Stimulated activated CD4-positive, alpha-beta T cell treated with anti-CD3 and anti-CD28 coated beads, Interleukin-12 subunit alpha, Interleukin-12 subunit beta, amount 100 ng/mL, for 4 hours (primary cell): Measurements from ENCODE around the gene PCP2.

ENCODE experiments used
- DNase-seq: peaks from one replicate; pipeline ENCODE4 v3.0.0-alpha.2; 2020

The PCP2 gene

DNA sequence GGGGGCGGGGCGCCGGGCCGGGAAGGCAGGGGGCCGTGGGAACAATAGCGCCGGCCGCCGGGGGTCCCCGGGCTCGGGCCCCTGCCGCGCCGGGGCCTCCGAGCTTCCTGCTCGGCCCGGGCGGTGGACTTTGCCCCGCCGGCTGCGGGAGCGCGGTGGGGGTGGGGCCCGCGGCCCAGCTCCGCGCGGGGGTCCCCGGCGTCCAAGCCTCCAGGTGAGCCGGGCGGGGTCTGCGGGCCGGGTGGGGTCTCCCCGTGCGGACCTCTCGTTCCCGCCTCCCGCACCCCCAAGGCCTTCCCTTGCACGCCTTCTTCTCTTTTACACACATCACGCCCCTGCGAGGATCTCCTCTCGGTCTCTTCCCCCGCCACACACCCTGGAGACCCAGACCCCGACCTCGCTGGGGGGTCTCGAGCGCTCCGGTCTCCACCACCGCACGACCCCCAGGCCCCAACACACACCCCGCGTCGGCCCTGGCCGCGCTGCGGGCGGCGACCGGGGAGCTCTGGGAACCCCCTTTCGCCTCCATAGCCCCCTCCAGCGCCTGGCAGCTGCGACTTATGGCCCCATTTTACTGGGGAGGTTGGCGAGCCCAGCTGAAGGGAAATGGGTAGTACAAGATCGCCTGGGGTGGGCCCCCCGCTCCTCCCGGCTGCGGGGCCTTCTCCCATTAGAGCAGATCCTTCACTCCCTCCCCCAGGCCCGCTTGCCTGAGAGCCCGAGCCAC, 37.1 kb downstream of the PCP2 start:
- no peak for DNase-seq

DNA sequence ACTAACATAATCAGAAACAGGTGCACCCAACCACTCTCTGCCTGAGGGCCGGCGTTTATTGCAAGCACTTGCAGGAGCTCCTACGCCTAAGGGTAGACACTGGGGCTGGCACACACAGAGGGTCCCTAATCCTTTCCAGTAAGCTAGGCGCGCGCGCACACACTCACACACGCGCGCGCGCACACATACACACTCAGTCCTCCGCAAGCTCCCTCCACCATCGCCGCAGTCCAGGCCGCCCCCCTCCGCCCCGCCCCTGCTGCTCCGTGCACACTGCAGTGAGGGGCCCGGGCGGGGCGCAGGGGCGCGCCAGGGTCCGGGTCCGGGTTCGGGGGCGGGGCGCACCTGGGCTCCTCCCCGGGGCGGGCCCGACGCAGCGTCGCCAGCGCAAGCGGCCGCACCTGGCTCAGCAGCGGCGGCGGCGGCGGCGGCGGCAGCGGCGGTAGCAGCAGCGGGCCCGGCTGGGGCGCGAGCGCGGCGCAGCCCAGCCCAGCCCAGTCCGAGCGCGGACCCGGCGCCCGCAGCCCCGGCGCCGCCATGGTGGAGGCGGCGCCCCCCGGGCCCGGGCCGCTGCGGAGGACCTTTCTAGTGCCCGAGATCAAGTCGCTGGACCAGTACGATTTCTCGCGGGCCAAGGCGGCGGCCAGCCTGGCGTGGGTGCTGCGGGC, 37.9 kb downstream of the PCP2 start, which contains the start of gene CAMSAP3:
CAMSAP3 (plus strand) TSS at position 398 of the 668 bp plus-strand sequence; CDS start at position 538, 140 bp downstream.
- peak; percentile 36 for DNase-seq

DNA sequence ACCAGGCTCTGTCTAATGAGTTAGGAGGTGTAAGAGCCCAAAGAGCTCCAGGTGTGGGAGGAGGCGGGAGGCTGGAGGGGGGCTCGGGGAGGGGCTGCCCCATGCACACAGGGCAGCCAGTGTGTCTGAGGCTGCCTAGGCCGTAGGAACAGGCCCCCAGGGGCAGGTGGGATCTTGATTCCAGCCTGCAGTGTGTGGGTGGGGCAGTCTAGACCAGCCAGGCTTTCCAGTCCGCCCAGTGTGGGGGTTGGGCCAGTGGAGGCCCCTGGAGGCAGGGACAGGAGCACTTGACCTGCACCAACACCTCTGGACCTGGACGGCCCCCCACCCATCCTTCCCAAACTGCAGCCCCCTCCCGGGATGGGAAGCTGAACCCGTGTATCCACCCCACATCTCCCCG, 43.3 kb downstream of the PCP2 start:
- no peak for DNase-seq

- DNase-seq, result no peak
These were observed 43.7 kb downstream of the PCP2 start for GRCh38 chr19:7589822-7590221.

DNA sequence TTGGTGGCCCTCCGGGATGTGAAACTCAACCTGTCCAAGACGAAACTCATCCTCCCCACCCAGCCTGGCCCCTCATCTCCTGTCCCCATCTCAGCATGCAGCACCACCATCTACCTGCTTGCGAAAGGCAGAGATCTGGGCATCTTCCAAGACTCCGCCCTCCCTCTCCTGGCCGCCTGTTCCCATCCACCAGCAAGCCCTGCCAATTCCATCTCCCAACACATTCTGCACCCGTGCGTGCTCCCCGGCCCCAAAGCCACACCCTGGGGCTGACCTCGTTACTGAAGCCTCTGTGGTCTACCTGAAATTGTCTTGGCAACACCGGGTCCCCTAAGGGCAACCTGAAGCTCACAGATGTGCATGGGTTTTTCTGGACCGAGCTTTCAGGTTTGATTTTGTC, 51.1 kb downstream of the PCP2 start:
- DNase-seq, result no peak
